GM12892 (cell line): ENCODE measurements around the gene CORO1C.
A peak's percentile ranks its signal among the peaks of the same experiment; 100 is the strongest.
"Not testable (repeated sequence)": the region's sequence is repeated elsewhere in the genome, so short reads cannot be mapped to it uniquely, and the experiment has no call there.

ENCODE experiments used
- DNase-seq: peaks from one replicate; pipeline ENCODE4 v3.0.0; 2011; ENCODE audit not compliant: insufficient read length
- FAIRE-seq: peaks from 2 replicates; lab custom pipeline; 2011; peaks lifted over from hg19 to GRCh38; lab: Jason Lieb, UNC
- POLR2A ChIP-seq: IDR thresholded peaks from 2 replicates; pipeline ENCODE4 v1.6.1; 2011; ENCODE audit warnings: low read depth, low read length, control low read depth
- POLR2AphosphoS5 ChIP-seq: IDR thresholded peaks from 2 replicates; pipeline ENCODE4 v1.6.1; 2011; ENCODE audit warnings: low read depth, low read length, control low read depth
- TAF1 ChIP-seq: IDR thresholded peaks from 2 replicates; pipeline ENCODE4 v1.6.1; 2011; ENCODE audit warnings: low read depth, mild to moderate bottlenecking, control low read depth, low read length, borderline replicate concordance

The CORO1C gene

GRCh38 chr12:108750526-108750925 is 19.2 kb upstream of the CORO1C start:
- DNase-seq (no peak), FAIRE-seq (no peak)
- TF ChIP-seq POLR2A (no peak), TAF1 (no peak), POLR2AphosphoS5 (no peak)

GRCh38 chr12:108747563-108747962 is 16.2 kb upstream of the CORO1C start:
- no peak for TF ChIP-seq POLR2AphosphoS5
- no peak for TF ChIP-seq TAF1
- no peak for TF ChIP-seq POLR2A
- DNase-seq (no peak), FAIRE-seq (no peak)

GRCh38 chr12:108745641-108746040 is 14.3 kb upstream of the CORO1C start:
- no peak for TF ChIP-seq POLR2AphosphoS5
- no peak for TF ChIP-seq TAF1
- no peak for TF ChIP-seq POLR2A
- FAIRE-seq = no peak
- no peak for DNase-seq

GRCh38 chr12:108744021-108744897 is 12.9 kb upstream of the CORO1C start:
- DNase-seq (no peak), FAIRE-seq (no peak)

GRCh38 chr12:108738170-108738569 is 6.9 kb upstream of the CORO1C start:
- FAIRE-seq (no peak), DNase-seq (no peak)
- no peak for TF ChIP-seq POLR2AphosphoS5
- no peak for TF ChIP-seq TAF1
- no peak for TF ChIP-seq POLR2A

More at GRCh38 chr12:108744021-108744897, 12.9 kb upstream of the CORO1C start:
- TF ChIP-seq POLR2A (no peak), TAF1 (no peak), POLR2AphosphoS5 (no peak)

- FAIRE-seq (no peak), DNase-seq (no peak)
- no peak for TF ChIP-seq TAF1
- TF ChIP-seq POLR2AphosphoS5 = no peak
- no peak for TF ChIP-seq POLR2A
Measured at GRCh38 chr12:108735855-108736254, 4.5 kb upstream of the CORO1C start.

- DNase-seq = no peak
- TF ChIP-seq POLR2A = no peak
- no peak for TF ChIP-seq POLR2AphosphoS5
- no peak for TF ChIP-seq TAF1
- FAIRE-seq = no peak
Measured at GRCh38 chr12:108734200-108734906, 3.0 kb upstream of the CORO1C start.

GRCh38 chr12:108733230-108733531 is 1.9 kb upstream of the CORO1C start:
- DNase-seq, FAIRE-seq: not testable (repeated sequence)

- no peak for FAIRE-seq
Measured at GRCh38 chr12:108732489-108733229, 1.3 kb upstream of the CORO1C start.

GRCh38 chr12:108731866-108732461 is 646 bp upstream of the CORO1C start:
- TF ChIP-seq POLR2AphosphoS5 = no peak
- no peak for TF ChIP-seq POLR2A
- TF ChIP-seq TAF1 = no peak
- FAIRE-seq = no peak

More at GRCh38 chr12:108732489-108733229, 1.3 kb upstream of the CORO1C start:
- no peak for TF ChIP-seq TAF1
- no peak for TF ChIP-seq POLR2AphosphoS5
- TF ChIP-seq POLR2A = no peak
- DNase-seq = no peak

More at GRCh38 chr12:108731866-108732461, 646 bp upstream of the CORO1C start:
- DNase-seq = peak; percentile 83
